CD4-positive, alpha-beta T cell (primary cell): ENCODE measurements around the gene ACCS. TPM values are rescaled to one million over a fixed set of nuclear protein-coding genes. Genes with fewer than 3 reads are reported as not detected.

Source experiments
- ATAC-seq: fragments of 200-7000 bp; cut with Tn5 transposase; one replicate; pipeline ENCODE4 v1.10.0; 2022; ENCODE audit warnings: mild to moderate bottlenecking; ENCODE audit not compliant: poor library complexity
- CTCF ChIA-PET: fragments of 350-600 bp; sonication (Branson Sonifier 250); formaldehyde crosslinking; loops from one replicate; lab custom pipeline; 2021; ENCODE audit warnings: antibody characterized with exemption, inconsistent platforms; lab: Charles Lee
- POLR2A ChIA-PET: fragments of 350-600 bp; sonication (Branson Sonifier 250); formaldehyde crosslinking; loops from one replicate; lab custom pipeline; 2021; ENCODE audit warnings: antibody characterized with exemption, inconsistent platforms; lab: Charles Lee
- DNase-seq, 14 experiments: peaks; one replicate each; pipeline ENCODE4 v3.0.0-alpha.2; 2013 to 2020; ENCODE audit warnings: mixed read lengths in 2 of 14
- H3K27ac ChIP-seq, 2 donors: one replicate each; pipeline versions ENCODE4 v1.5.1 to v1.7.0; 2013; ENCODE audit warnings: low read length in 2 of 2, low read depth in 1 of 2, mild to moderate bottlenecking in 1 of 2
- H3K27me3 ChIP-seq, 2 experiments: 1 replicate in 1 of 2; 2 replicates in 1 of 2; pipeline versions ENCODE4 v1.6.1 to v1.7.0; 2013; ENCODE audit warnings: low read length in 2 of 2, control low read depth in 1 of 2, mild to moderate bottlenecking in 1 of 2, moderate library complexity in 1 of 2; ENCODE audit not compliant: insufficient read depth in 2 of 2, control insufficient read depth in 1 of 2
- H3K36me3 ChIP-seq: one replicate; pipeline ENCODE4 v1.6.1; 2013; ENCODE audit warnings: low read length, control low read depth; ENCODE audit not compliant: insufficient read depth
- H3K4me1 ChIP-seq: one replicate; pipeline ENCODE4 v1.6.1; 2013; ENCODE audit warnings: low read length, control low read depth; ENCODE audit not compliant: insufficient read depth
- H3K4me3 ChIP-seq: one replicate; pipeline ENCODE4 v1.5.1; 2013; ENCODE audit warnings: mild to moderate bottlenecking, low read length, moderate library complexity
- H3K9me3 ChIP-seq, 2 experiments: 1 replicate in 1 of 2; 2 replicates in 1 of 2; pipeline versions ENCODE4 v1.6.1 to v1.7.0; 2013; ENCODE audit warnings: low read length in 2 of 2, mild to moderate bottlenecking in 2 of 2, control low read depth in 1 of 2, moderate library complexity in 1 of 2; ENCODE audit not compliant: control insufficient read depth in 1 of 2, insufficient read depth in 1 of 2
- H3K27ac Mint-ChIP-seq: one replicate; pipeline ENCODE4 v1.8.0; 2020; ENCODE audit warnings: mixed read lengths
- H3K27me3 Mint-ChIP-seq: one replicate; pipeline ENCODE4 v1.8.0; 2021; ENCODE audit warnings: mixed read lengths
- H3K36me3 Mint-ChIP-seq: one replicate; pipeline ENCODE4 v1.8.0; 2021; ENCODE audit warnings: low read depth, mixed read lengths
- H3K4me1 Mint-ChIP-seq: one replicate; pipeline ENCODE4 v1.8.0; 2021; ENCODE audit warnings: low read depth, mixed read lengths
- H3K4me3 Mint-ChIP-seq: one replicate; pipeline ENCODE4 v1.8.0; 2020; ENCODE audit warnings: mild to moderate bottlenecking, mixed read lengths
- H3K9me3 Mint-ChIP-seq: one replicate; pipeline ENCODE4 v1.8.0; 2020; ENCODE audit warnings: mixed read lengths
- intact Hi-C, 2 experiments: fragments of 100-400 bp; cut with DNase I in 1 of 2; cut with micrococcal nuclease in 1 of 2; formaldehyde crosslinking; loops; one replicate each; pipeline versions ENCODE4 v1.15.1 to v1.9.0; 2023 to 2025; cut with DNase I, micrococcal nuclease
- total RNA-seq, 174 experiments: library from RNA in 2 of 174; stranded (reverse) in 2 of 174; gene quantifications; one replicate each; pipeline ENCODE4 v1.2.3 and lab custom pipeline; 2021 to 2026
- TF ChIP-seq, protein P1 (sequence below): fragments of 200-600 bp; IDR thresholded peaks from one replicate; pipeline ENCODE4 v1.8.0; 2022; ENCODE audit warnings: antibody characterized with exemption, mild to moderate bottlenecking

The ACCS gene
- total RNA-seq, 2 experiments from 2014 or later: 17.7 to 18.7 TPM

DNA sequence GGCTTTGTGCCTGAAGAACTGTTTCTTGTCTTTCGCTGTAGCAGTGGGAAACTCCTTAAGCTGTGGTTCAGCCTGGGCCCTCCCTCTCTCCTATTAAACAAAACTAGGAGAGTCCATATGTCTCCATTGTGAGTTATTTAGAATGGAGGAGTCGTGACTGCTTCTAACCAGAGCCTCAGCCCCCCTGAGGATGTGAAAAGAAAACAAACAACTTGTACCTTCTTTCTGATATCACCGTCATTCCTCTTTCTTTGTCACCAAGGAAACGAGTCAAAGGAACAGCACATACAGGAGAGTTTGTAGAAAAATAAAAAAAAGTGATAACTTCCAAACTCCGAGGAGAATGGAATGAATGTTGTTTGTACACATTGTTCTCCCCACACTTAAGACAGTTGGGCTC is 17.8 kb downstream of the ACCS start:
- no peak overlapping the region for H3K4me3 Mint-ChIP-seq
- Histone ChIP-seq H3K4me3 (no peak overlapping the region), H3K36me3 (no peaks in the 10 kb centered on the region), H3K27ac (no peak overlapping the region), H3K9me3 (peaks cover 0 to 5% of the 10 kb centered on the region in 2 experiments), H3K27me3 (no peaks in the 10 kb centered on the region), H3K4me1 (no peaks in the 10 kb centered on the region)
- CTCF ChIA-PET: interaction anchor here (0.6 kb wide), 1 partner anchor 21 kb away, joined by 3 read pairs; no protein-coding TSS in a partner anchor
- ATAC-seq (no peak), DNase-seq (no peak)
- intact Hi-C loops: no loop called here
- TF ChIP-seq, protein P1, sequence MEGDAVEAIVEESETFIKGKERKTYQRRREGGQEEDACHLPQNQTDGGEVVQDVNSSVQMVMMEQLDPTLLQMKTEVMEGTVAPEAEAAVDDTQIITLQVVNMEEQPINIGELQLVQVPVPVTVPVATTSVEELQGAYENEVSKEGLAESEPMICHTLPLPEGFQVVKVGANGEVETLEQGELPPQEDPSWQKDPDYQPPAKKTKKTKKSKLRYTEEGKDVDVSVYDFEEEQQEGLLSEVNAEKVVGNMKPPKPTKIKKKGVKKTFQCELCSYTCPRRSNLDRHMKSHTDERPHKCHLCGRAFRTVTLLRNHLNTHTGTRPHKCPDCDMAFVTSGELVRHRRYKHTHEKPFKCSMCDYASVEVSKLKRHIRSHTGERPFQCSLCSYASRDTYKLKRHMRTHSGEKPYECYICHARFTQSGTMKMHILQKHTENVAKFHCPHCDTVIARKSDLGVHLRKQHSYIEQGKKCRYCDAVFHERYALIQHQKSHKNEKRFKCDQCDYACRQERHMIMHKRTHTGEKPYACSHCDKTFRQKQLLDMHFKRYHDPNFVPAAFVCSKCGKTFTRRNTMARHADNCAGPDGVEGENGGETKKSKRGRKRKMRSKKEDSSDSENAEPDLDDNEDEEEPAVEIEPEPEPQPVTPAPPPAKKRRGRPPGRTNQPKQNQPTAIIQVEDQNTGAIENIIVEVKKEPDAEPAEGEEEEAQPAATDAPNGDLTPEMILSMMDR: no peak
- no peaks in the 10 kb centered on the region for H3K27me3 Mint-ChIP-seq
- POLR2A ChIA-PET: no interaction called here
- no peak overlapping the region for H3K27ac Mint-ChIP-seq
- H3K36me3 Mint-ChIP-seq: peaks cover 53% of the 10 kb centered on the region
- peaks cover 4% of the 10 kb centered on the region for H3K9me3 Mint-ChIP-seq
- H3K4me1 Mint-ChIP-seq: no peaks in the 10 kb centered on the region

DNA sequence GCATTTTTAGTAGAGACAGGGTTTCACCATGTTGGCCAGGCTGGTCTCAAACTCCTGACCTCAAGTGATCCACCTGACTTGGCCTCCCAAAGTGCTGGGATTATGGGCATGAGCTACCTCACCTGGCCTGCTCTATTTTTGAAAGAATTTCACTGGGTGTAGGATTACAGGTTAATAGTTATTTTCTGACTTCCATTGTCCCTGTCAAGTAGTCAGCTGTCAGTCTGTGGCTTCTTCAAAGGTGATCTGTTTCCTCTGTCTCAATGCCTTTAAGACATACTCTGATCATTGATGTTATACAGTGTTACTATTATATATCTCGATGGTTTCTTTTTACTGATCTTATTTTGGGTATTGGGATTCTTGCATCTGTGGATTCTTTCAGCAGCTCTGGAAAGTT is 19.3 kb downstream of the ACCS start:
- Histone ChIP-seq H3K36me3 (no peaks in the 10 kb centered on the region), H3K27me3 (no peaks in the 10 kb centered on the region), H3K9me3 (peaks cover 0 to 5% of the 10 kb centered on the region in 2 experiments), H3K27ac (no peak overlapping the region), H3K4me1 (no peaks in the 10 kb centered on the region), H3K4me3 (no peak overlapping the region)
- H3K27me3 Mint-ChIP-seq: no peaks in the 10 kb centered on the region
- H3K27ac Mint-ChIP-seq: no peak overlapping the region
- no peak for ATAC-seq
- H3K4me3 Mint-ChIP-seq: no peak overlapping the region
- ChIA-PET CTCF (interaction anchor here (1.4 kb wide), 3 partner anchors 9 to 25 kb away, joined by 4 to 6 read pairs (median 4); partner anchors contain the start of gene EXT2), POLR2A (no interaction called here)
- intact Hi-C loops: no loop called here
- no peaks in the 10 kb centered on the region for H3K4me1 Mint-ChIP-seq
- peaks cover 4% of the 10 kb centered on the region for H3K9me3 Mint-ChIP-seq
- TF ChIP-seq, protein P1: no peak
- H3K36me3 Mint-ChIP-seq: peaks cover 41% of the 10 kb centered on the region
- no peak for DNase-seq

DNA sequence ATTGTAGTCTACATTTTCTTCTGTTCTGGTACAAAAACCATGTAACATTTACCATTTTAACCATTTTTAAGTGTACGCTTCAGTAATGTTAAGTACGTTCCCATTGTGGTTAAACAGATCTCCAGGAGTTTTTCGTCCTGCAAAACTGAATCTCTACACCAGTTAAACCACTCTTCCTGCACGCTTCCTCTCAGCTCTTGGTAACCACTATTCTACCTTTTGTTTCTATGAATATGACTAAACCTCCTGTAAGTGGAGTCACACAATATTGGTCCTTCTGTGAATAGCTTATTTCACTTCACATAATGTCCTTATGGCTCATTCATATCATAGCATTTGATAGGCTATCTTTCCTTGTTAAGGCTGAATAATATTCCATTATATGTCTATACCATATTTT is 22.3 kb downstream of the ACCS start:
- DNase-seq (no peak), ATAC-seq (no peak)
- CTCF ChIA-PET: no interaction called here
- no peaks in the 10 kb centered on the region for H3K4me1 Mint-ChIP-seq
- Histone ChIP-seq H3K27me3 (no peaks in the 10 kb centered on the region), H3K36me3 (no peaks in the 10 kb centered on the region), H3K9me3 (peaks cover 0 to 5% of the 10 kb centered on the region in 2 experiments), H3K27ac (no peak overlapping the region), H3K4me3 (no peak overlapping the region), H3K4me1 (no peaks in the 10 kb centered on the region)
- H3K27ac Mint-ChIP-seq: no peak overlapping the region
- H3K27me3 Mint-ChIP-seq: no peaks in the 10 kb centered on the region
- H3K4me3 Mint-ChIP-seq: no peak overlapping the region
- POLR2A ChIA-PET: no interaction called here
- peaks cover 4% of the 10 kb centered on the region for H3K9me3 Mint-ChIP-seq
- peaks cover 29% of the 10 kb centered on the region for H3K36me3 Mint-ChIP-seq
- intact Hi-C loops: no loop called here
- TF ChIP-seq, protein P1: no peak
